Naive B cell (primary cell): Measurements from ENCODE around the gene STXBP5. TPM values are rescaled to one million over a fixed set of nuclear protein-coding genes. Genes with fewer than 3 reads are reported as not detected.
A peak's percentile ranks its signal among the peaks of the same experiment; 100 is the strongest.

Experiments used
- ATAC-seq, 2 donors: fragments of 150-1000 bp; cut with Tn5 transposase; 2 replicates each; pipeline ENCODE4 v1.10.0; 2021; ENCODE audit warnings: low read depth in 2 of 2, mild to moderate bottlenecking in 2 of 2, moderate library complexity in 2 of 2
- DNase-seq: peaks from one replicate; pipeline ENCODE4 v3.0.0; 2022
- H3K27ac Mint-ChIP-seq, 6 donors: one replicate each; pipeline ENCODE4 v1.8.0; 2020 to 2022; ENCODE audit warnings: mild to moderate bottlenecking in 6 of 6, mixed read lengths in 6 of 6, moderate library complexity in 5 of 6, inconsistent platforms in 2 of 6
- H3K27me3 Mint-ChIP-seq, 3 donors: one replicate each; pipeline ENCODE4 v1.8.0; 2021 to 2022; ENCODE audit warnings: mixed read lengths in 3 of 3, mild to moderate bottlenecking in 1 of 3
- H3K36me3 Mint-ChIP-seq, 2 donors: one replicate each; pipeline ENCODE4 v1.8.0; 2020 to 2022; ENCODE audit warnings: mixed read lengths in 2 of 2, inconsistent platforms in 1 of 2, mild to moderate bottlenecking in 1 of 2
- H3K4me1 Mint-ChIP-seq, 3 donors: one replicate each; pipeline ENCODE4 v1.8.0; 2020 to 2022; ENCODE audit warnings: mixed read lengths in 3 of 3, inconsistent platforms in 1 of 3, mild to moderate bottlenecking in 1 of 3, moderate library complexity in 1 of 3
- H3K4me3 Mint-ChIP-seq, 8 donors: one replicate each; pipeline ENCODE4 v1.8.0; 2020 to 2022; ENCODE audit warnings: mild to moderate bottlenecking in 8 of 8, mixed read lengths in 8 of 8, moderate library complexity in 8 of 8, inconsistent platforms in 2 of 8
- H3K9me3 Mint-ChIP-seq, 7 donors: one replicate each; pipeline ENCODE4 v1.8.0; 2020 to 2022; ENCODE audit warnings: mixed read lengths in 7 of 7, mild to moderate bottlenecking in 5 of 7, inconsistent platforms in 2 of 7, moderate library complexity in 1 of 7
- polyA plus RNA-seq, 6 donors: library from polyadenylated mRNA; unstranded; fragments of 300-500 nt; fragmentation: Illumina TruSeq; gene quantifications; one replicate each; pipeline ENCODE4 v1.2.3, GENCODE V29; 2021; ENCODE audit warnings: low read depth in 6 of 6

The STXBP5 gene
- polyA plus RNA-seq, 6 donors from 2014 or later, result 2.2 to 5.0 (median 2.9) TPM

DNA sequence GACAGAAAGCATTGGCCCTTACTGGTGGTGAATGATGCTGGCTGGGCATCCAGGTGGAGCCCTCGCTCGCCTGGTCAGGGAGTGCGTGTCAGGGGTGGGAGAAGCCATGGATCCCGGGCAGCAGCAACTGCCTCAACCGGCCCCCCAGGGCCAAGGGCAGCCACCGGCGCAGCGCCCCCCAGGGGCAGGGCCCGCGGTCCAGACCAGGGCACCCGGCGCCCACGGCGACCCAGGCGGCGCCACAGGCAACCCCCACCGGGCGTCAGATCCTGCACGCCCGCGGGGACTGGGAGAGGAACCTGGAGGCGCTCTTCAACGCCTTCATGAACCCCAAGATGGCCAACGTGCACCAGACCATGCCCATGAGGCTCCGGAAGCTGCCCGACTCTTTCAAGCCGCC lies 202.6 kb downstream of the STXBP5 start:
- Mint-ChIP-seq H3K4me1 (no peaks in the 10 kb centered on the region), H3K4me3 (no peak overlapping the region), H3K27me3 (peaks cover 1 to 5% (median 3%) of the 10 kb centered on the region in 3 donors), H3K27ac (no peak overlapping the region), H3K36me3 (no peaks in the 10 kb centered on the region), H3K9me3 (peaks cover 0 to 21% (median 9%) of the 10 kb centered on the region in 7 donors)
- ATAC-seq (no peak), DNase-seq (no peak)

DNA sequence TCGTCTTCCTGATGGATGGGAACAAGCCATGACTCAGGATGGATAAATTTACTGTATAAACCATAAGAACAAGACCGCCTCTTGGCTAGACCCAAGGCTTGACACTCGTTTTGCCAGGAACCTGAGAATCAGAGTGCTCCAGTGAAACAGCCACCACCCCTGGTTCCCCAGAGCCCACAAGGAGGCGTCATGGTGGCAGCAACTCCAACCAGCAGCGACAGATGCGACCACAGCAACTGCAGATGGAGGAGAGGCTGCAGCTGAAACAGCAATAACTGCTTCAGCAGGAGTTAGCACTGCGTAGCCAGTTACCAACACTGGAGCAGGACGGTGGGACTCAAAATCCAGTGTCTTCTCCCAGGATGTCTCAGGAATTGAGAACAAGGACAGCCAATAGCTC lies 203.4 kb downstream of the STXBP5 start:
- H3K27me3 Mint-ChIP-seq, result peaks cover 7 to 13% (median 9%) of the 10 kb centered on the region in 3 donors

DNA sequence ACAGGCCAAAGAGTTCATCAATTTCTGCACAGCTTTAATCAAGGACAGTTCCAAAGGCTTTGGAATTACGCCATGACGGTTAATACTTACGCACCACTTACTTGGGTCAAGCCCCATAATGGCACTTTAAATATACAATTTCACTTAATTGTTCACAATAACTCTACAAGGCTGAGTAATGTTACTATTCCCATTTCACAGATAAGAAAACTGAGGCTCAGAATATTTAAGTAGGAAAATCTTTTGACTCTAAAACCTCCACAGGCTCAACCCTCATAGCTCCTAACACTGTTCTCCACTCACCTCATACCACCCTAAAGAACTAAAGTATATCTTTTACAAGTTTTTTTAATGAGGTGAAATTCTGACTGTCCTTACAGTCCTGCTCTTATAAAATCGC lies 212.4 kb downstream of the STXBP5 start:
- peaks cover 12 to 18% (median 12%) of the 10 kb centered on the region in 3 donors for H3K27me3 Mint-ChIP-seq
- H3K36me3 Mint-ChIP-seq, result no peaks in the 10 kb centered on the region
- no peak overlapping the region for H3K27ac Mint-ChIP-seq
- peaks cover 0 to 12% (median 4%) of the 10 kb centered on the region in 7 donors for H3K9me3 Mint-ChIP-seq
- DNase-seq, result no peak
- H3K4me1 Mint-ChIP-seq, result peaks cover 0 to 3% (median 0%) of the 10 kb centered on the region in 3 donors
- ATAC-seq, result no peak
- no peak overlapping the region for H3K4me3 Mint-ChIP-seq

More for the DNA sequence above, 203.4 kb downstream of the STXBP5 start:
- no peak overlapping the region for H3K27ac Mint-ChIP-seq
- DNase-seq (no peak), ATAC-seq (no peak)
- H3K36me3 Mint-ChIP-seq, result no peaks in the 10 kb centered on the region
- no peak overlapping the region for H3K4me3 Mint-ChIP-seq
- H3K9me3 Mint-ChIP-seq, result peaks cover 0 to 14% (median 4%) of the 10 kb centered on the region in 7 donors
- H3K4me1 Mint-ChIP-seq, result no peaks in the 10 kb centered on the region

DNA sequence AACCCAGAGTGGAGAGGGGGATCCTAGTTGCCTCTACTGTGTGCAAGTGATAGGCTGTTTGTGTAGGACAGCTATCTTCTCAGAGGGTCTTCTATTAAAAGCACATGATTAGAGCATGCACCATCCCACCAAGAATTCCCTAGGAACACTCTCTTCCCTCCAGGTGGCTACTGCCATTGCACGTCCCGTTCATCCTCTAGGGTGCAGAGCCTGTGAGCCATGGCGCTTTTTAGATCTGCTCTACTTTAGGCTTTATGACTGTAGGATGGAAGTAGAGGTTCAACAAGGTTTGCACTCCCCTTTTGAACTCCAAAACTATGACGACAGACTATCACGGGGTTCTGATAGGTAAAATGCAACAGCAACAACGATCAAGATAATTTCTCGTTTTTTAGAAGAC lies 213.7 kb downstream of the STXBP5 start:
- H3K27ac Mint-ChIP-seq, result no peak overlapping the region
- peaks cover 0 to 3% (median 0%) of the 10 kb centered on the region in 3 donors for H3K4me1 Mint-ChIP-seq
- H3K27me3 Mint-ChIP-seq, result peaks cover 0 to 6% (median 5%) of the 10 kb centered on the region in 3 donors
- ATAC-seq, result no peak
- no peaks in the 10 kb centered on the region for H3K36me3 Mint-ChIP-seq
- peaks cover 2 to 21% (median 12%) of the 10 kb centered on the region in 7 donors for H3K9me3 Mint-ChIP-seq
- no peak for DNase-seq
- H3K4me3 Mint-ChIP-seq, result no peak overlapping the region

- no peak overlapping the region for H3K4me3 Mint-ChIP-seq
- no peak for DNase-seq
- peaks cover 0 to 6% (median 3%) of the 10 kb centered on the region in 3 donors for H3K27me3 Mint-ChIP-seq
- peaks cover 2 to 25% (median 14%) of the 10 kb centered on the region in 7 donors for H3K9me3 Mint-ChIP-seq
- H3K36me3 Mint-ChIP-seq, result peaks cover 3 to 5% of the 10 kb centered on the region in 2 donors
- ATAC-seq, result no peak
- peaks cover 0 to 3% (median 0%) of the 10 kb centered on the region in 3 donors for H3K4me1 Mint-ChIP-seq
- H3K27ac Mint-ChIP-seq, result no peak overlapping the region
These were observed 214.3 kb downstream of the STXBP5 start for GRCh38 chr6:147418523-147418922.

DNA sequence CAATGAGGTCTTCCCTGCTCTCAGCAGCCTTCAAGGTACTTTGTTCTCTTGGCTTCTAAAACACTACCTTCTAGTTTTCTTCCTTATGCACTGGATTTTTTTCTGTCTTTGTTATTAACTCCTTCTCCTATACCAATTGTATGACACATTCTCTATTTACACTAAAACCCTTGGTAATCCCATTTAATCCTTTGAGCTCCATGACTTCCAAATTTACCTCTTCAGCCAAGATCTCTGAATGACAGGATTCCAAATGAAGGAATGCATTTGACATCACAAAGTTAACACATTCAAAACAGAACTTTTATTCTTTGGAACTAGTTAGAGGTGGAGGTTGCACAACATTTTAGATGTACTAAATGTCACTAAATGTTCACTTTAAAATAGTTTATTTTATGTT lies 217.7 kb downstream of the STXBP5 start:
- DNase-seq (no peak), ATAC-seq (no peak)
- Mint-ChIP-seq H3K4me1 (peaks cover 0 to 3% (median 0%) of the 10 kb centered on the region in 3 donors), H3K4me3 (no peak overlapping the region), H3K27me3 (no peaks in the 10 kb centered on the region), H3K9me3 (peaks cover 4 to 32% (median 20%) of the 10 kb centered on the region in 7 donors), H3K27ac (no peak overlapping the region), H3K36me3 (peaks cover 7 to 8% of the 10 kb centered on the region in 2 donors)

- Mint-ChIP-seq H3K36me3 (peaks cover 7 to 8% of the 10 kb centered on the region in 2 donors), H3K9me3 (peaks cover 4 to 32% (median 20%) of the 10 kb centered on the region in 7 donors), H3K4me1 (peaks cover 0 to 3% (median 0%) of the 10 kb centered on the region in 3 donors), H3K4me3 (no peak overlapping the region), H3K27me3 (no peaks in the 10 kb centered on the region), H3K27ac (no peak overlapping the region)
- no peak for DNase-seq
- no peak for ATAC-seq
These were observed 218.9 kb downstream of the STXBP5 start for GRCh38 chr6:147423111-147423510.

GRCh38 chr6:147429794-147430193 lies 225.6 kb downstream of the STXBP5 start:
- ATAC-seq, result no peak
- peaks cover 0 to 10% (median 5%) of the 10 kb centered on the region in 7 donors for H3K9me3 Mint-ChIP-seq
- H3K36me3 Mint-ChIP-seq, result no peaks in the 10 kb centered on the region
- no peak for DNase-seq
- no peak overlapping the region for H3K4me3 Mint-ChIP-seq
- no peaks in the 10 kb centered on the region for H3K27me3 Mint-ChIP-seq
- H3K27ac Mint-ChIP-seq, result peak overlapping the region in 1 of 6 donors; percentile 81
- no peaks in the 10 kb centered on the region for H3K4me1 Mint-ChIP-seq

DNA sequence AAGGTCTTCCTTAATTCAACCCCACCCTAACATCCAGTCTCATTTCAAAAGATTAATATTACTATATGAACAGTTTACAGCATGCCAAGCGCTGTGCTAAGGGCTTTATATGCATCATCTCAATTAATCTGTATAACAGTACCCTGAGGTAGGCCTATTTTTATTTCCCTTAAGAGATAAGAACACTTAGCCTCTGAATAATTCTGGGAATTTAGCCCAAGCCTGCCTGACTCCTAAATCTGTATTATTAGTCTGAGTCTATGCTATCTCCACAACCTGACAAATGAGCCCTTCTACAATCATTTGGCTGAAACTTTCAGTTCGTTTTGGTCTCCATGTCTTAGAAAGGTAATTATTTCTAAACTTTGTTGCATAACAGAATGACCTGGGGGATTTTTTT lies 226.6 kb downstream of the STXBP5 start:
- Mint-ChIP-seq H3K27ac (no peak overlapping the region), H3K9me3 (peaks cover 0 to 1% (median 0%) of the 10 kb centered on the region in 7 donors), H3K4me3 (no peak overlapping the region), H3K36me3 (no peaks in the 10 kb centered on the region), H3K4me1 (no peaks in the 10 kb centered on the region), H3K27me3 (peaks cover 0 to 8% (median 0%) of the 10 kb centered on the region in 3 donors)
- DNase-seq (no peak), ATAC-seq (no peak)

- Mint-ChIP-seq H3K36me3 (no peaks in the 10 kb centered on the region), H3K9me3 (peaks cover 0 to 2% (median 0%) of the 10 kb centered on the region in 7 donors), H3K27ac (no peak overlapping the region), H3K4me3 (no peak overlapping the region), H3K27me3 (peaks cover 0 to 9% (median 0%) of the 10 kb centered on the region in 3 donors), H3K4me1 (no peaks in the 10 kb centered on the region)
- ATAC-seq, result no peak
- no peak for DNase-seq
These were observed 229.9 kb downstream of the STXBP5 start for GRCh38 chr6:147434076-147434475.

GRCh38 chr6:147434516-147434915 lies 230.3 kb downstream of the STXBP5 start:
- peaks cover 0 to 2% (median 0%) of the 10 kb centered on the region in 7 donors for H3K9me3 Mint-ChIP-seq
- no peaks in the 10 kb centered on the region for H3K36me3 Mint-ChIP-seq
- DNase-seq (no peak), ATAC-seq (no peak)
- H3K27me3 Mint-ChIP-seq, result peaks cover 0 to 9% (median 0%) of the 10 kb centered on the region in 3 donors
- H3K4me3 Mint-ChIP-seq, result no peak overlapping the region
- H3K4me1 Mint-ChIP-seq, result no peaks in the 10 kb centered on the region
- no peak overlapping the region for H3K27ac Mint-ChIP-seq

GRCh38 chr6:147437615-147438014 lies 233.4 kb downstream of the STXBP5 start:
- DNase-seq (no peak), ATAC-seq (no peak)
- no peaks in the 10 kb centered on the region for H3K36me3 Mint-ChIP-seq
- peaks cover 0 to 9% (median 3%) of the 10 kb centered on the region in 3 donors for H3K27me3 Mint-ChIP-seq
- peaks cover 0 to 9% (median 0%) of the 10 kb centered on the region in 7 donors for H3K9me3 Mint-ChIP-seq
- no peaks in the 10 kb centered on the region for H3K4me1 Mint-ChIP-seq
- no peak overlapping the region for H3K27ac Mint-ChIP-seq
- H3K4me3 Mint-ChIP-seq, result no peak overlapping the region

DNA sequence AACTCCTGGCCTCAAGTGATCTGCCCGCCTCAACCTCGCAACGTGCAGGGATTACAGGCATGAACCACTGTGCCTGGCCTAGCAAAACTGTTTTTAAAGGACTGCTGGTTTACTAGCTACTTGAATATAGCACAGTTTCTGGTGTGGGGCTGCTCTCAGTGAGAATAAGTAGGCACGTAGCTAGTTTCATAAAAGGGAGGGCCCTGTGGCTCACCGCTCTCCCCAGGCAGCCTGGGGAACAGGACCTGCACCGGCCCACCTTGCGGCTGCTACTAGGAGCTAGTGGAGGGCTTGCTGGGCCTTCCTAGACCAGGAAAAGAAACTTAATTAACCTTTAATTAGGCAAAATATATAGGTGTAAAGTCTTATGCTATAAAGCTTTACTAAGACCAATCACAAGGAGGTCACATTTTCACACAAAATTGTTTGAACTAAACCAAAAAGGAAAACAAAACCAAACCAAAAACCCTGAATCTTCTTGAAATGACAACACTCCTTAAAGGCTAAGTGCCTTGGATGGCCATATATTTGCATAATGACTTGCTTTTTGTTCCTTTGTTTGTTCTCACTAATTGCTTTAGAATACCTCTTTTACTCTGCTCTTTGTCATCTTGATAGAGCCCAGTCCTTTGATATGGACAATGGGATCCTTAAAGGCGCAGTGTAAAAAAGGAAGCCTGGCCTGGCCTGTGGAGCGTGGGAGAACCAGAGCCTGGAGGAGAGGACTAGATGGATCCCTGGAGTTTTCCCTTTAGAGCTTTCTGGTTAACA lies 234.7 kb downstream of the STXBP5 start:
- DNase-seq (no peak), ATAC-seq (no peak)
- Mint-ChIP-seq H3K27me3 (peaks cover 0 to 9% (median 3%) of the 10 kb centered on the region in 3 donors), H3K9me3 (peaks cover 0 to 9% (median 0%) of the 10 kb centered on the region in 7 donors), H3K27ac (no peak overlapping the region), H3K4me1 (no peaks in the 10 kb centered on the region), H3K4me3 (no peak overlapping the region), H3K36me3 (no peaks in the 10 kb centered on the region)
